Fibroblast of pulmonary artery (primary cell): Measurements from ENCODE around the gene ICAM4.
A peak's percentile ranks its signal among the peaks of the same experiment; 100 is the strongest.
"Not testable (repeated sequence)": the region's sequence is repeated elsewhere in the genome, so short reads cannot be mapped to it uniquely, and the experiment has no call there.

Experiments
- DNase-seq: peaks from one replicate; pipeline ENCODE4 v3.0.0-alpha.2; 2010; ENCODE audit warnings: low read depth
- H3K4me3 ChIP-seq: replicated peaks from 2 replicates; pipeline ENCODE4 v1.5.1; 2011; ENCODE audit warnings: low read depth, mild to moderate bottlenecking, control low read depth, low read length, moderate library complexity
- CTCF ChIP-seq: IDR thresholded peaks from 2 replicates; pipeline ENCODE4 v1.5.1; 2011; ENCODE audit warnings: mild to moderate bottlenecking, control low read depth, low read length, inconsistent platforms; ENCODE audit errors: missing control alignments

ICAM4 gene

GRCh38 chr19:10286803-10287737 lies at the start of gene ICAM4:
TSS of gene ICAM4 (plus strand) at chr19:10286955. CDS start at chr19:10287013, 58 bp downstream.
- peak within 1 kb of the TSS; percentile 12 for H3K4me3 ChIP-seq
- TF ChIP-seq CTCF: no peak
- DNase-seq: peak; percentile 74

GRCh38 chr19:10237702-10238101 lies 49.1 kb upstream of the ICAM4 start:
- DNase-seq: no peak
- no peak overlapping the region for H3K4me3 ChIP-seq
- TF ChIP-seq CTCF: no peak

- TF ChIP-seq CTCF: no peak
- H3K4me3 ChIP-seq: no peak overlapping the region
- peak; percentile 96 for DNase-seq
Measured at GRCh38 chr19:10238172-10238783, 48.5 kb upstream of the ICAM4 start.

- not testable (repeated sequence) for H3K4me3 ChIP-seq, DNase-seq
Measured at GRCh38 chr19:10241826-10242449, 44.8 kb upstream of the ICAM4 start.

- H3K4me3 ChIP-seq: no peak overlapping the region
- TF ChIP-seq CTCF: no peak
- no peak for DNase-seq
Measured at GRCh38 chr19:10243606-10244005, 43.1 kb upstream of the ICAM4 start.

- DNase-seq: no peak
- H3K4me3 ChIP-seq: no peak overlapping the region
- TF ChIP-seq CTCF: no peak
Measured at GRCh38 chr19:10245189-10245939, 41.4 kb upstream of the ICAM4 start.

- no peak for DNase-seq
- no peak for TF ChIP-seq CTCF
- H3K4me3 ChIP-seq: no peak overlapping the region
Measured at GRCh38 chr19:10246511-10246910, 40.2 kb upstream of the ICAM4 start.
